Breast epithelium (tissue), 4 donors: ENCODE data around the gene ELP5. TPM values are rescaled to one million over a fixed set of nuclear protein-coding genes. Genes with fewer than 3 reads are reported as not detected.

ENCODE experiments used
- DNase-seq, 2 donors: peaks; one replicate each; pipeline ENCODE4 v3.0.0-alpha.2; 2019; ENCODE audit warnings: low spot score in 2 of 2
- H3K27ac ChIP-seq, 2 donors: fragments of 200-600 bp; sonication (generic) in 1 of 2; one replicate each; pipeline ENCODE4 v1.5.1; 2016 to 2019; ENCODE audit warnings: mild to moderate bottlenecking in 1 of 2
- H3K27me3 ChIP-seq, 2 donors: fragments of 200-600 bp; sonication (generic) in 1 of 2; one replicate each; pipeline versions ENCODE4 v1.5.1 to v1.6.0; 2017 to 2019; ENCODE audit warnings: control low read depth in 1 of 2, mild to moderate bottlenecking in 1 of 2
- H3K36me3 ChIP-seq: fragments of 200-600 bp; one replicate; pipeline ENCODE4 v1.5.1; 2019
- H3K4me1 ChIP-seq, 2 donors: fragments of 200-600 bp; sonication (generic); one replicate each; pipeline ENCODE4 v1.5.1; 2016 to 2019; ENCODE audit warnings: control low read depth in 1 of 2
- H3K4me3 ChIP-seq, 3 donors: fragments of 200-600 bp; sonication (generic); 1 replicate in 2 of 3; 2 replicates in 1 of 3; pipeline ENCODE4 v1.5.1; 2016 to 2019; ENCODE audit warnings: mild to moderate bottlenecking in 3 of 3, moderate library complexity in 2 of 3
- H3K9me3 ChIP-seq, 2 donors: fragments of 200-600 bp; sonication (generic) in 1 of 2; one replicate each; pipeline ENCODE4 v1.5.1; 2016 to 2019; ENCODE audit warnings: control low read depth in 1 of 2
- CTCF ChIP-seq, 3 donors: fragments of 450-650 bp; IDR thresholded peaks; one replicate each; pipeline ENCODE4 v1.5.1; 2016 to 2017; ENCODE audit warnings: antibody characterized with exemption in 3 of 3, mild to moderate bottlenecking in 3 of 3, moderate library complexity in 3 of 3
- POLR2A ChIP-seq: fragments of 450-650 bp; IDR thresholded peaks from one replicate; pipeline ENCODE4 v1.6.1; 2016; ENCODE audit warnings: antibody characterized with exemption, mild to moderate bottlenecking, moderate library complexity
- POLR2AphosphoS5 ChIP-seq, 3 donors: sonication (generic); formaldehyde crosslinking; IDR thresholded peaks; one replicate each; pipeline ENCODE4 v1.6.1; 2017; ENCODE audit warnings: antibody characterized with exemption in 3 of 3
- intact Hi-C: fragments of 100-400 bp; cut with DNase I; formaldehyde crosslinking; loops from one replicate; pipeline ENCODE4 v1.15.1; 2023; ENCODE audit warnings: low total_unique reads
- total RNA-seq, 3 donors: library from RNA; depleted of rRNA; stranded (reverse); fragments of >200 nt; gene quantifications; one replicate each; pipeline ENCODE4 v1.1.0, GENCODE V29; 2016

ELP5 gene
- total RNA-seq, 3 donors from 2014 or later = 26.9 to 36.7 (median 30.6) TPM

- Histone ChIP-seq H3K4me3 (peak overlapping the region; percentile 85 to 99 (median 89)), H3K27ac (peak overlapping the region; percentile 97 to 100), H3K4me1 (peaks cover 4 to 26% of the 10 kb centered on the region in 2 donors), H3K36me3 (no peaks in the 10 kb centered on the region), H3K9me3 (no peaks in the 10 kb centered on the region), H3K27me3 (no peaks in the 10 kb centered on the region)
- TF ChIP-seq CTCF (IDR thresholded peaks at IDR 0.05) = no peak
- no peak for TF ChIP-seq POLR2A
- TF ChIP-seq POLR2AphosphoS5 (IDR thresholded peaks at IDR 0.05) = no peak
- DNase-seq = no peak
- intact Hi-C loops = no loop called here
These were observed 14.7 kb upstream of the ELP5 start for GRCh38 chr17:7237266-7237760.

GRCh38 chr17:7237761-7238419 lies 14.1 kb upstream of the ELP5 start:
- no peak for TF ChIP-seq POLR2A
- no peak for TF ChIP-seq CTCF (IDR thresholded peaks at IDR 0.05)
- TF ChIP-seq POLR2AphosphoS5 (IDR thresholded peaks at IDR 0.05) = peak in 1 of 3 donors; percentile 23
- peak overlapping the region; percentile 85 to 99 (median 89) for H3K4me3 ChIP-seq
- no peaks in the 10 kb centered on the region for H3K9me3 ChIP-seq
- peak in 1 of 2 donors; percentile 71 for DNase-seq
- peak overlapping the region; percentile 97 to 100 for H3K27ac ChIP-seq
- no peaks in the 10 kb centered on the region for H3K27me3 ChIP-seq
- peaks cover 4 to 26% of the 10 kb centered on the region in 2 donors for H3K4me1 ChIP-seq
- intact Hi-C loops = no loop called here
- no peaks in the 10 kb centered on the region for H3K36me3 ChIP-seq

DNA sequence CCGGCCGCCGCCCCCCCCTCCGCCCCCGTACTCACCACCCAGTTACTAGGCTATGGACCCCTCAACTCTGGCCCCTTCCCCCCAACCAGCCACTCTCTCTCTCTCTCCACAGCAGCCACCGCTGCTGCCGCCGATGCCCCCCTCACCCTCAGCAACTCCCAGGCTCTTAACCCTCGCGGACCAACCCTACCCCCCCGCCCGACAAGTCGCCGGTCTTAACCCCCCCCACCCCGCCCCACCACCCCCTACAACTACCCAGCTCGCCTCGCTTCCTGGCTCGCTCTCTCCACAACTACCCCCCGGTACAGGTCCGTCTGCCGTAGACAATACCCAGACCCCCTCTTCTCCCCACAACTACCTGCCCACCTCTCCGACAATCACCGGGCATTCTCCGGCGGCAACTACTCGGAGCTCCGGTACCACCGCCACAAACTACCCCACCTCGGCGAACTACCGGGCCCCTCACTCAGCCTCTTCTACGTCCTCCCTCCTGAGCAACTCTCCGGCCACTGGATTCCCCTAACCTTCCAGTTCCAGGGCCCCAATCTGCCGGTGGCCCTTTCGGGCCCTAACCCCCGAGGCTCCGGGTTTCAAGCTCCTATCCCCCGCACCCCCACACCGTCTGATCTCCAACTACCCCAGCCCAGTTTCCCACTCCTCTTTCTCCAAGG lies 13.5 kb upstream of the ELP5 start:
- Histone ChIP-seq H3K36me3 (no peaks in the 10 kb centered on the region), H3K27me3 (no peaks in the 10 kb centered on the region), H3K9me3 (no peaks in the 10 kb centered on the region), H3K27ac (peak overlapping the region; percentile 97 to 100), H3K4me1 (peaks cover 4 to 26% of the 10 kb centered on the region in 2 donors), H3K4me3 (peak overlapping the region; percentile 85 to 99 (median 89))
- DNase-seq = no peak
- intact Hi-C loops = no loop called here
- TF ChIP-seq CTCF (IDR thresholded peaks at IDR 0.05) = no peak
- no peak for TF ChIP-seq POLR2AphosphoS5 (IDR thresholded peaks at IDR 0.05)
- no peak for TF ChIP-seq POLR2A

GRCh38 chr17:7239091-7240027 lies 12.7 kb upstream of the ELP5 start, which contains the start of gene PHF23:
Gene PHF23 (minus strand): TSS chr17:7239457. CDS start chr17:7239279, 178 bp downstream.
- Histone ChIP-seq H3K4me1 (peaks cover 4 to 26% of the 10 kb centered on the region in 2 donors), H3K4me3 (peak within 1 kb of the TSS; percentile 85 to 99 (median 89)), H3K27ac (peak within 1 kb of the TSS; percentile 97 to 100), H3K9me3 (no peaks in the 10 kb centered on the region), H3K27me3 (no peaks in the 10 kb centered on the region), H3K36me3 (no peaks in the 10 kb centered on the region)
- DNase-seq = peak; percentile 99
- TF ChIP-seq POLR2A = peak; percentile 38
- TF ChIP-seq CTCF (IDR thresholded peaks at IDR 0.05) = peak; percentile 23 to 63 (median 61)
- TF ChIP-seq POLR2AphosphoS5 (IDR thresholded peaks at IDR 0.05) = peak; percentile 74 to 93 (median 86)
- intact Hi-C loops = no loop called here
